ENCODE data around the gene ALAD. TPM values are rescaled to one million over a fixed set of nuclear protein-coding genes. Genes with fewer than 3 reads are reported as not detected.

Gene ALAD
- total and polyA plus RNA-seq, 2 of the 13 experiments (the other 11 are each of a cell fraction or from before 2014, with no cell fraction given), result 21.8 to 30.1 TPM

DNA sequence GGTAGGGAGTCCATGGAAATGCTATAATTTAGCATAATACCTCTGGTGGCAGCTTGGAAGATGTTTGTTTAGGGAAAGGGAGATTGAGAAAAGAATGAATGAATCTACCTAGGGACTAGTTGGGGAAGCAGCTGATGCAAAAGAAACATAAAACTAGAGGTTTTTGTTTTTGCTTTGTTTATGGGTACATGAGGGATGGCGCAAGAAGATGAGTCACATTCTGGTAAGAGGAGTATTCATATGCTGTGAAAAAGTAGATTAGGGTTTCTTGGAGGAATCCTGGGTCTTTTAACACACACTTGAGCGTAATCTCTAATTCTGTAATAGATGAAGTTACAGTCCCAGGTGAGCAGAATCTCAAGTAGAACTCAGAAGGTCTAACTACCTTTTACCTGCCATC lies 26.5 kb upstream of the ALAD start (continued):
- TF ChIP-seq ETV5 (CRISPR knock-in tag; IDR thresholded peaks at IDR 0.05; ENCODE audit: borderline replicate concordance), result no peak

DNA sequence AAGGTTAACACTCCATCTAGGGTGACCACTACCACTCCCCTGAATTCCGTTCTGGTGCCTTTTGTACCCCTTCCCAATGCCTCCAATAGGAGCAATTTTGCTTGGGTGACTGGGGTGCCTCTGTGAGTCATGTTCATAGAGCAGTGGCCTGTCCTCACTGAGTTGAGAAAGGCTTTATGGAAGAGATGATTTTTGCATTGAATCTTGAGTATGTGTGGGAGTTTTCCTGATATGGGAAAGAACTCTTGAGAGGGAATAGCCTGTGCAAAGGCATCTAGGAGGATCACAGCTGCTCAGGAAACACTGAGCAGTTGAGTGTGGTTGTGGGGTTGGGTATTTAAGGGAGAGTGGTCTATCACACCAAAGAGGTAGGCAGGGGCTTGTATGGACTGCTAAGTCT lies 25.6 kb upstream of the ALAD start:
- FAIRE-seq, result no peak
- Histone ChIP-seq H4K20me1 (ENCODE audit: insufficient read depth, low read length) (no peaks in the 10 kb centered on the region), H2AFZ (ENCODE audit: low read length) (no peak overlapping the region), H3K27ac (ENCODE audit: extremely low read length, insufficient read depth, low read length) (no peak overlapping the region), H3K4me1 (ENCODE audit: insufficient read depth, low read length) (peaks cover 9% of the 10 kb centered on the region), H3K27me3 (ENCODE audit: control insufficient read depth in 1 of 2, insufficient read depth in 2 of 2, low read length in 2 of 2) (peaks cover 3 to 4% of the 10 kb centered on the region in 2 experiments; a peak in 3 of 5 replicates), H3K9ac (ENCODE audit: insufficient read depth, low read depth, low read length) (no peak overlapping the region), H3K9me3 (ENCODE audit: low read length) (no peaks in the 10 kb centered on the region), H3K36me3 (replicated peaks in 1 of 2; ENCODE audit: control insufficient read depth in 1 of 2, insufficient read depth in 2 of 2, low read length in 2 of 2) (no peaks in the 10 kb centered on the region), H3K79me2 (ENCODE audit: insufficient read depth, low read length) (no peaks in the 10 kb centered on the region), H3K4me3 (replicated peaks in 1 of 3; ENCODE audit: insufficient read depth in 1 of 3, low read depth in 2 of 3, low read length in 3 of 3) (no peak overlapping the region), H3K4me2 (ENCODE audit: low read depth, low read length) (no peak overlapping the region)
- CTCF ChIA-PET (ENCODE audit: low intra/inter-chr PET ratio, low total read pairs), result no interaction called here
- BruUV-seq (replicated peaks), result no TSS peak
- 11% methylated on average over 1 of the region's 1 CpG for WGBS (ENCODE audit: low lambda C conversion rate)
- no peak for DNase-seq (ENCODE audit: low spot score)
- POLR2A ChIA-PET, result no interaction called here
- TF ChIP-seq ZNF24 (IDR thresholded peaks at IDR 0.05), result no peak
- TF ChIP-seq, protein P1, sequence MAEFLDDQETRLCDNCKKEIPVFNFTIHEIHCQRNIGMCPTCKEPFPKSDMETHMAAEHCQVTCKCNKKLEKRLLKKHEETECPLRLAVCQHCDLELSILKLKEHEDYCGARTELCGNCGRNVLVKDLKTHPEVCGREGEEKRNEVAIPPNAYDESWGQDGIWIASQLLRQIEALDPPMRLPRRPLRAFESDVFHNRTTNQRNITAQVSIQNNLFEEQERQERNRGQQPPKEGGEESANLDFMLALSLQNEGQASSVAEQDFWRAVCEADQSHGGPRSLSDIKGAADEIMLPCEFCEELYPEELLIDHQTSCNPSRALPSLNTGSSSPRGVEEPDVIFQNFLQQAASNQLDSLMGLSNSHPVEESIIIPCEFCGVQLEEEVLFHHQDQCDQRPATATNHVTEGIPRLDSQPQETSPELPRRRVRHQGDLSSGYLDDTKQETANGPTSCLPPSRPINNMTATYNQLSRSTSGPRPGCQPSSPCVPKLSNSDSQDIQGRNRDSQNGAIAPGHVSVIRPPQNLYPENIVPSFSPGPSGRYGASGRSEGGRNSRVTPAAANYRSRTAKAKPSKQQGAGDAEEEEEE (CRISPR knock-in tag; IDR thresholded peaks at IDR 0.05; ENCODE audit: borderline replicate concordance), result no peak
- no peak for TF ChIP-seq YEATS2 (CRISPR knock-in tag; IDR thresholded peaks at IDR 0.05; ENCODE audit: borderline replicate concordance)
- TF ChIP-seq MED1 (CRISPR knock-in tag; IDR thresholded peaks at IDR 0.05), result no peak
- no peak for TF ChIP-seq FOXA3 (CRISPR knock-in tag; IDR thresholded peaks at IDR 0.05)
- no peak for TF ChIP-seq JUNB (CRISPR knock-in tag; IDR thresholded peaks at IDR 0.05; ENCODE audit: borderline replicate concordance)
- TF ChIP-seq ZBTB20 (CRISPR knock-in tag; IDR thresholded peaks at IDR 0.05; ENCODE audit: borderline replicate concordance, low read depth), result no peak
- TF ChIP-seq, protein P2, sequence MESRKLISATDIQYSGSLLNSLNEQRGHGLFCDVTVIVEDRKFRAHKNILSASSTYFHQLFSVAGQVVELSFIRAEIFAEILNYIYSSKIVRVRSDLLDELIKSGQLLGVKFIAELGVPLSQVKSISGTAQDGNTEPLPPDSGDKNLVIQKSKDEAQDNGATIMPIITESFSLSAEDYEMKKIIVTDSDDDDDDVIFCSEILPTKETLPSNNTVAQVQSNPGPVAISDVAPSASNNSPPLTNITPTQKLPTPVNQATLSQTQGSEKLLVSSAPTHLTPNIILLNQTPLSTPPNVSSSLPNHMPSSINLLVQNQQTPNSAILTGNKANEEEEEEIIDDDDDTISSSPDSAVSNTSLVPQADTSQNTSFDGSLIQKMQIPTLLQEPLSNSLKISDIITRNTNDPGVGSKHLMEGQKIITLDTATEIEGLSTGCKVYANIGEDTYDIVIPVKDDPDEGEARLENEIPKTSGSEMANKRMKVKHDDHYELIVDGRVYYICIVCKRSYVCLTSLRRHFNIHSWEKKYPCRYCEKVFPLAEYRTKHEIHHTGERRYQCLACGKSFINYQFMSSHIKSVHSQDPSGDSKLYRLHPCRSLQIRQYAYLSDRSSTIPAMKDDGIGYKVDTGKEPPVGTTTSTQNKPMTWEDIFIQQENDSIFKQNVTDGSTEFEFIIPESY (CRISPR knock-in tag; IDR thresholded peaks at IDR 0.05), result no peak
- TF ChIP-seq, protein P3, sequence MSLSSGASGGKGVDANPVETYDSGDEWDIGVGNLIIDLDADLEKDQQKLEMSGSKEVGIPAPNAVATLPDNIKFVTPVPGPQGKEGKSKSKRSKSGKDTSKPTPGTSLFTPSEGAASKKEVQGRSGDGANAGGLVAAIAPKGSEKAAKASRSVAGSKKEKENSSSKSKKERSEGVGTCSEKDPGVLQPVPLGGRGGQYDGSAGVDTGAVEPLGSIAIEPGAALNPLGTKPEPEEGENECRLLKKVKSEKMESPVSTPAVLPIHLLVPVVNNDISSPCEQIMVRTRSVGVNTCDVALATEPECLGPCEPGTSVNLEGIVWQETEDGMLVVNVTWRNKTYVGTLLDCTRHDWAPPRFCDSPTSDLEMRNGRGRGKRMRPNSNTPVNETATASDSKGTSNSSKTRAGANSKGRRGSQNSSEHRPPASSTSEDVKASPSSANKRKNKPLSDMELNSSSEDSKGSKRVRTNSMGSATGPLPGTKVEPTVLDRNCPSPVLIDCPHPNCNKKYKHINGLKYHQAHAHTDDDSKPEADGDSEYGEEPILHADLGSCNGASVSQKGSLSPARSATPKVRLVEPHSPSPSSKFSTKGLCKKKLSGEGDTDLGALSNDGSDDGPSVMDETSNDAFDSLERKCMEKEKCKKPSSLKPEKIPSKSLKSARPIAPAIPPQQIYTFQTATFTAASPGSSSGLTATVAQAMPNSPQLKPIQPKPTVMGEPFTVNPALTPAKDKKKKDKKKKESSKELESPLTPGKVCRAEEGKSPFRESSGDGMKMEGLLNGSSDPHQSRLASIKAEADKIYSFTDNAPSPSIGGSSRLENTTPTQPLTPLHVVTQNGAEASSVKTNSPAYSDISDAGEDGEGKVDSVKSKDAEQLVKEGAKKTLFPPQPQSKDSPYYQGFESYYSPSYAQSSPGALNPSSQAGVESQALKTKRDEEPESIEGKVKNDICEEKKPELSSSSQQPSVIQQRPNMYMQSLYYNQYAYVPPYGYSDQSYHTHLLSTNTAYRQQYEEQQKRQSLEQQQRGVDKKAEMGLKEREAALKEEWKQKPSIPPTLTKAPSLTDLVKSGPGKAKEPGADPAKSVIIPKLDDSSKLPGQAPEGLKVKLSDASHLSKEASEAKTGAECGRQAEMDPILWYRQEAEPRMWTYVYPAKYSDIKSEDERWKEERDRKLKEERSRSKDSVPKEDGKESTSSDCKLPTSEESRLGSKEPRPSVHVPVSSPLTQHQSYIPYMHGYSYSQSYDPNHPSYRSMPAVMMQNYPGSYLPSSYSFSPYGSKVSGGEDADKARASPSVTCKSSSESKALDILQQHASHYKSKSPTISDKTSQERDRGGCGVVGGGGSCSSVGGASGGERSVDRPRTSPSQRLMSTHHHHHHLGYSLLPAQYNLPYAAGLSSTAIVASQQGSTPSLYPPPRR (CRISPR knock-in tag; IDR thresholded peaks at IDR 0.05; ENCODE audit: borderline replicate concordance), result no peak
- no peak for ATAC-seq
- intact Hi-C loops (cut with micrococcal nuclease; ENCODE audit: unreplicated experiment), result no loop called here
- in situ Hi-C loops (cut with HindIII; ENCODE audit: extremely low pct_ligation_motif_present, low pct_unique_long_range_greater_than_20kb), result no loop called here

Data from HepG2 (cell line).